ENCODE results near the gene PSMB7. TPM values are rescaled to one million over a fixed set of nuclear protein-coding genes. Genes with fewer than 3 reads are reported as not detected.

PSMB7 gene
- total RNA-seq, 3 donors from 2014 or later, result 157 to 206 (median 162) TPM

- no peaks in the 10 kb centered on the region for H3K9me3 ChIP-seq
- TF ChIP-seq CTCF (IDR thresholded peaks at IDR 0.05), result no peak
- TF ChIP-seq POLR2AphosphoS5 (IDR thresholded peaks at IDR 0.05), result no peak
- TF ChIP-seq POLR2A (IDR thresholded peaks at IDR 0.05), result no peak
- intact Hi-C loops (cut with DNase I; ENCODE audit: low total_unique reads), result no loop called here
- no peaks in the 10 kb centered on the region for H3K4me1 ChIP-seq
- no peaks in the 10 kb centered on the region for H3K27me3 ChIP-seq
- DNase-seq (ENCODE audit: low spot score in 2 of 2), result no peak
- H3K4me3 ChIP-seq, result no peak overlapping the region
- H3K27ac ChIP-seq, result no peak overlapping the region
- peaks cover 4% of the 10 kb centered on the region for H3K36me3 ChIP-seq
Measured at GRCh38 chr9:124330011-124330697, 85.1 kb downstream of the PSMB7 start.

- no peak overlapping the region for H3K4me3 ChIP-seq
- intact Hi-C loops (cut with DNase I; ENCODE audit: low total_unique reads), result no loop called here
- H3K36me3 ChIP-seq, result peaks cover 4% of the 10 kb centered on the region
- no peaks in the 10 kb centered on the region for H3K9me3 ChIP-seq
- DNase-seq (ENCODE audit: low spot score in 2 of 2), result no peak
- no peaks in the 10 kb centered on the region for H3K4me1 ChIP-seq
- TF ChIP-seq POLR2AphosphoS5 (IDR thresholded peaks at IDR 0.05) (no peak), POLR2A (IDR thresholded peaks at IDR 0.05) (no peak), CTCF (IDR thresholded peaks at IDR 0.05) (no peak)
- H3K27ac ChIP-seq, result no peak overlapping the region
- H3K27me3 ChIP-seq, result no peaks in the 10 kb centered on the region
Measured at GRCh38 chr9:124329206-124329792, 85.9 kb downstream of the PSMB7 start.

DNA sequence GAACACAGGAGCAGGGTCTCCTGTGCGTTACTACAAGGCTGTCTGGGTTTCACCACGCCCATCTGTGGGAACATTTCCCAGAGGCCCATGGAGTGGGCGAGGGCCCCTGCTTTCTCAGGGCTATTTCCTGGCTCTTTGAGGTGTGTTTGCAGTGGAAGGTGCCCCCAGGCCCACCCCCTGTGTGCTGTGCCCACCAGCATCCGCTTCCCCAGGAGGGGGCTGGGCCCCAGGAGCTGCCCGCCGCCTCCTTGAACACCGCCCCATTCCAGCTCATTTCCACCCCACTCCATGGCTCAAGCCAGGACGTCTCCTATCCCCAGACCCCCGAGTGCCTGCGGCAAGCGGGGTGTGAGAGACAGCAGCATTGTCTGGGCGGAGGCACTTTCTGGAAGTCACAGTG is 87.0 kb downstream of the PSMB7 start:
- TF ChIP-seq POLR2AphosphoS5 (IDR thresholded peaks at IDR 0.05) (no peak), CTCF (IDR thresholded peaks at IDR 0.05) (no peak), POLR2A (IDR thresholded peaks at IDR 0.05) (no peak)
- no peak overlapping the region for H3K4me3 ChIP-seq
- intact Hi-C loops (cut with DNase I; ENCODE audit: low total_unique reads), result no loop called here
- no peaks in the 10 kb centered on the region for H3K9me3 ChIP-seq
- DNase-seq (ENCODE audit: low spot score in 2 of 2), result no peak
- H3K36me3 ChIP-seq, result peaks cover 4% of the 10 kb centered on the region
- no peaks in the 10 kb centered on the region for H3K4me1 ChIP-seq
- H3K27me3 ChIP-seq, result no peaks in the 10 kb centered on the region
- H3K27ac ChIP-seq, result no peak overlapping the region

DNA sequence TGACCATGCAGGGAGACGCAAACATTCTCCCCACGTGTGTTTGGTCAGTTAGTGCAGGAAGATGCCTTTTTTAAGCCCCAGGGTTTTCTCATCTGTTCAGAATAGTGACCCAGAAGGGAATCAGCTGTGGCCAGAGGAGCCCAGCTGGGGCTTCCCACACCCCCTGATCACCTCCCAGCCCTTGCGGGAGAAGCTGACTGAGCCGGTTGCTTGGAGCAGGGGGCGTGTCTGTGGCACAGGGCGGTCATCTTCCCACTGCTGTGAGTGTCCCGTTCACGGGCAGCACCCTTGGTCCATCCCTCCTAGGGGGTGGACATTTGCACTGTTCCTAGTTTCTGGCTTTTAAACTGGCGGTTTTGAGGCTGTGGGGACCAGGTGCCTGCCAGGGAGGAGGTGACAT is 87.8 kb downstream of the PSMB7 start:
- no peaks in the 10 kb centered on the region for H3K4me1 ChIP-seq
- no peak overlapping the region for H3K27ac ChIP-seq
- H3K9me3 ChIP-seq, result no peaks in the 10 kb centered on the region
- H3K4me3 ChIP-seq, result no peak overlapping the region
- H3K36me3 ChIP-seq, result peaks cover 4% of the 10 kb centered on the region
- TF ChIP-seq POLR2AphosphoS5 (IDR thresholded peaks at IDR 0.05) (no peak), CTCF (IDR thresholded peaks at IDR 0.05) (no peak), POLR2A (IDR thresholded peaks at IDR 0.05) (no peak)
- DNase-seq (ENCODE audit: low spot score in 2 of 2), result no peak
- intact Hi-C loops (cut with DNase I; ENCODE audit: low total_unique reads), result no loop called here
- no peaks in the 10 kb centered on the region for H3K27me3 ChIP-seq

GRCh38 chr9:124326378-124326777 is 88.9 kb downstream of the PSMB7 start:
- no peak for TF ChIP-seq POLR2A (IDR thresholded peaks at IDR 0.05)
- TF ChIP-seq POLR2AphosphoS5 (IDR thresholded peaks at IDR 0.05), result no peak
- no peak for TF ChIP-seq CTCF (IDR thresholded peaks at IDR 0.05)
- no peak overlapping the region for H3K4me3 ChIP-seq
- H3K36me3 ChIP-seq, result peaks cover 4% of the 10 kb centered on the region
- H3K27me3 ChIP-seq, result no peaks in the 10 kb centered on the region
- DNase-seq (ENCODE audit: low spot score in 2 of 2), result no peak
- no peaks in the 10 kb centered on the region for H3K4me1 ChIP-seq
- intact Hi-C loops (cut with DNase I; ENCODE audit: low total_unique reads), result no loop called here
- no peaks in the 10 kb centered on the region for H3K9me3 ChIP-seq
- no peak overlapping the region for H3K27ac ChIP-seq
